HepG2 (cell line): ENCODE measurements around the gene MAGT1. TPM values are rescaled to one million over a fixed set of nuclear protein-coding genes. Genes with fewer than 3 reads are reported as not detected.

ENCODE experiments used
- AKNA ChIP-seq: sonication (generic); formaldehyde crosslinking; IDR thresholded peaks from 2 replicates; pipeline ENCODE4 v1.4.0; 2020; ENCODE audit warnings: missing genetic modification reagents, borderline replicate concordance
- CBFB ChIP-seq: sonication (generic); formaldehyde crosslinking; IDR thresholded peaks from 2 replicates; pipeline ENCODE4 v1.4.0; 2020; ENCODE audit warnings: missing genetic modification reagents
- GABPA ChIP-seq, 2 experiments: IDR thresholded peaks; 2 replicates each; pipeline ENCODE4 v1.6.1; 2011 to 2016; ENCODE audit warnings: low read depth in 2 of 2, low read length in 1 of 2, missing biosample characterization in 1 of 2, missing genetic modification characterization in 1 of 2
- HNF1B ChIP-seq: sonication (generic); formaldehyde crosslinking; IDR thresholded peaks from 2 replicates; pipeline ENCODE4 v1.5.1; 2020; ENCODE audit warnings: mild to moderate bottlenecking, moderate library complexity, missing genetic modification reagents
- IRF9 ChIP-seq: sonication (generic); formaldehyde crosslinking; IDR thresholded peaks from 2 replicates; pipeline ENCODE4 v1.8.0; 2022; ENCODE audit warnings: missing genetic modification reagents, mild to moderate bottlenecking, borderline replicate concordance
- KDM6A ChIP-seq: IDR thresholded peaks from 2 replicates; pipeline ENCODE4 v1.6.1; 2016; ENCODE audit warnings: low read depth
- MAFF ChIP-seq: IDR thresholded peaks from 2 replicates; pipeline ENCODE4 v1.6.1; 2011; ENCODE audit warnings: low read depth, low read length, improper control_type of control experiment
- ZC3H13 ChIP-seq: sonication (generic); formaldehyde crosslinking; IDR thresholded peaks from 2 replicates; pipeline ENCODE4 v1.8.1; 2023; ENCODE audit warnings: mild to moderate bottlenecking, missing genetic modification reagents, moderate library complexity
- ZFP1 ChIP-seq: IDR thresholded peaks from 2 replicates; pipeline ENCODE4 v1.6.1; 2016
- ZNF136 ChIP-seq: sonication (generic); formaldehyde crosslinking; IDR thresholded peaks from 2 replicates; pipeline ENCODE4 v1.8.1; 2022; ENCODE audit warnings: low read depth, mild to moderate bottlenecking, moderate library complexity, missing genetic modification reagents
- ZNF280D ChIP-seq: sonication (generic); formaldehyde crosslinking; IDR thresholded peaks from 2 replicates; pipeline ENCODE4 v1.5.1; 2020; ENCODE audit warnings: mild to moderate bottlenecking, missing genetic modification reagents
- ZNF350 ChIP-seq: sonication (generic); formaldehyde crosslinking; IDR thresholded peaks from 2 replicates; pipeline ENCODE4 v1.4.0; 2020; ENCODE audit warnings: mild to moderate bottlenecking, low read depth, missing genetic modification reagents, borderline replicate concordance
- ZNF784 ChIP-seq: sonication (generic); formaldehyde crosslinking; IDR thresholded peaks from 2 replicates; pipeline ENCODE4 v1.5.1; 2020; ENCODE audit warnings: missing genetic modification reagents, mild to moderate bottlenecking, borderline replicate concordance
- ZSCAN25 ChIP-seq: sonication (generic); formaldehyde crosslinking; IDR thresholded peaks from 2 replicates; pipeline ENCODE4 v1.8.0; 2022; ENCODE audit warnings: mild to moderate bottlenecking, missing genetic modification reagents
- polyA plus RNA-seq, 8 experiments: library from polyadenylated mRNA; depleted of rRNA in 3 of 8; stranded (reverse) in 7 of 8; unstranded in 1 of 8; fragments of >200 nt; fragmentation: Illumina TruSeq in 4 of 8; extraction: Trizol in 4 of 8; gene quantifications; 2 replicates each; pipeline versions ENCODE4 v1.2.1 to v1.2.3, GENCODE V29; 2011 to 2016; ENCODE audit warnings: low read depth in 4 of 8, missing spikeins in 1 of 8, mixed read lengths in 1 of 8; ENCODE audit not compliant: insufficient read depth in 1 of 8
- total RNA-seq, 5 experiments: library from RNA; depleted of rRNA; stranded (reverse); fragments of >200 nt; fragmentation: Illumina TruSeq; extraction: Trizol; gene quantifications; 2 replicates each; pipeline ENCODE4 v1.2.3, GENCODE V29; 2016; ENCODE audit warnings: low read depth in 1 of 5

MAGT1 gene
- total and polyA plus RNA-seq, 2 of the 13 experiments (the other 11 are each of a cell fraction or from before 2014, with no cell fraction given), result 38.0 to 75.0 TPM

GRCh38 chrX:77899081-77899828 lies 4.0 kb upstream of the MAGT1 start, which contains the start of gene COX7B (continued):
- TF ChIP-seq HNF1B (no peak), ZFP1 (CRISPR knock-in tag) (no peak), ZNF136 (CRISPR knock-in tag) (no peak), ZNF280D (no peak), AKNA (CRISPR knock-in tag) (no peak), MAFF (no peak), IRF9 (CRISPR knock-in tag) (no peak), CBFB (no peak), ZNF350 (CRISPR knock-in tag) (no peak), GABPA (IDR thresholded peaks at IDR 0.05; ENCODE audit: low read depth, low read length) (no peak), GABPA (CRISPR knock-in tag; IDR thresholded peaks at IDR 0.05; ENCODE audit: low read depth) (peak; percentile 64), ZSCAN25 (CRISPR knock-in tag) (no peak), ZNF784 (no peak), KDM6A (CRISPR knock-in tag) (no peak), ZC3H13 (CRISPR knock-in tag) (no peak)
